Measurements from ENCODE around the gene ANXA6. TPM values are rescaled to one million over a fixed set of nuclear protein-coding genes. Genes with fewer than 3 reads are reported as not detected.

The ANXA6 gene
- total and polyA plus RNA-seq, 8 donors = 37.0 to 70.8 (median 48.7) TPM

DNA sequence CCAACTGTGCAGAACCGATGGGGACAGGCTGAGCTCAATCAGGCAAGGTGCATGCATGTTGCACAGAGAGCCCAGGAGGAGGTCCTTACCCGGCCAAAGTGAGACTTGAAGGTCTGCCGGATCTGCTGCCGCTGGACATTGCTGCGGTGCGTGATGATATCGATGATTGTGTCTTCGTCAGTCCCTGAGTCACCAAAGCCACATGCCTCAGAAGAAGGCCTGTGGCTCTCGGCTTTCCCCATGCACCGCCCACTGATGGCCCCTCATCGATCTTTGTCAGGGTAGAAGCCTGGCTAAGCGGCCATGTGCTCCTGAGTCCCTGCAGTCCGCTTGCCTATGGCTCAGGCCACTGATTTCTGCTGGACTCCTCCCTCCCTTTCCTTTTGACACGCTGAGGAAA, 34.8 kb downstream of the ANXA6 start:
- intact Hi-C loops (cut with DNase I) = loop anchor here in 1 of 3 donors (10.0 kb wide), 1 partner anchor 122 kb away; no protein-coding TSS in a partner anchor
- Histone ChIP-seq H3K4me1 (peaks cover 0 to 4% (median 0%) of the 10 kb centered on the region in 3 donors), H3K27ac (no peak overlapping the region), H3K4me3 (no peak overlapping the region), H3K36me3 (no peaks in the 10 kb centered on the region), H3K9me3 (no peaks in the 10 kb centered on the region), H3K27me3 (no peaks in the 10 kb centered on the region)
- TF ChIP-seq, protein P1, sequence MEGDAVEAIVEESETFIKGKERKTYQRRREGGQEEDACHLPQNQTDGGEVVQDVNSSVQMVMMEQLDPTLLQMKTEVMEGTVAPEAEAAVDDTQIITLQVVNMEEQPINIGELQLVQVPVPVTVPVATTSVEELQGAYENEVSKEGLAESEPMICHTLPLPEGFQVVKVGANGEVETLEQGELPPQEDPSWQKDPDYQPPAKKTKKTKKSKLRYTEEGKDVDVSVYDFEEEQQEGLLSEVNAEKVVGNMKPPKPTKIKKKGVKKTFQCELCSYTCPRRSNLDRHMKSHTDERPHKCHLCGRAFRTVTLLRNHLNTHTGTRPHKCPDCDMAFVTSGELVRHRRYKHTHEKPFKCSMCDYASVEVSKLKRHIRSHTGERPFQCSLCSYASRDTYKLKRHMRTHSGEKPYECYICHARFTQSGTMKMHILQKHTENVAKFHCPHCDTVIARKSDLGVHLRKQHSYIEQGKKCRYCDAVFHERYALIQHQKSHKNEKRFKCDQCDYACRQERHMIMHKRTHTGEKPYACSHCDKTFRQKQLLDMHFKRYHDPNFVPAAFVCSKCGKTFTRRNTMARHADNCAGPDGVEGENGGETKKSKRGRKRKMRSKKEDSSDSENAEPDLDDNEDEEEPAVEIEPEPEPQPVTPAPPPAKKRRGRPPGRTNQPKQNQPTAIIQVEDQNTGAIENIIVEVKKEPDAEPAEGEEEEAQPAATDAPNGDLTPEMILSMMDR (IDR thresholded peaks at IDR 0.05) = no peak
- ATAC-seq (no peak), DNase-seq (no peak), FAIRE-seq (no peak)
- WGBS, 2 donors = 94 to 95% methylated on average over 14 of the region's 14 CpGs

DNA sequence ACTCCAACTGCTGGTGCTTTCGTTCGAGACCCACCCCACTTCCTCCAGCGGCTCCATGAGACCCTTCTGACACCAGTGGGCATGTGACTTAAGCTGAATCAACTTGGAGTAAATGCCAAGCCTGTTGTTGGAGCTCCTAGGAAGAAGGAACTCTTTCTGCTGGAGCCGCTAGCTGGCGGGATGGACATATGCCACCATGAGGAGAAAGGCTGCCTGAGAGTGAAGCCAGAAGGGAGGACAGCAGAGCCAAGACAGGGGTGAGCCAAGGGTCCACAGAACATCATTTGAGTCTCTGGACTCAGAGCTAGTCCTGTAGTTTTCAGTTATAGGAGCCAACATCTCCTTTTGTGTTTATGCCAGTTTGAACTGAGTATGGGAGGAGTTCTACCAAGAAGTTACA, 35.9 kb downstream of the ANXA6 start:
- TF ChIP-seq, protein P1 (IDR thresholded peaks at IDR 0.05) = no peak
- H3K27ac ChIP-seq = no peak overlapping the region
- H3K36me3 ChIP-seq = no peaks in the 10 kb centered on the region
- WGBS, 2 donors = 83 to 92% methylated on average over 5 of the region's 5 CpGs
- H3K27me3 ChIP-seq = no peaks in the 10 kb centered on the region
- H3K4me1 ChIP-seq = peaks cover 0 to 4% (median 0%) of the 10 kb centered on the region in 3 donors
- DNase-seq = no peak
- no peak for FAIRE-seq
- no peaks in the 10 kb centered on the region for H3K9me3 ChIP-seq
- ATAC-seq = no peak
- intact Hi-C loops (cut with DNase I) = loop anchor here in 1 of 3 donors (10.0 kb wide), 1 partner anchor 123 kb away; no protein-coding TSS in a partner anchor
- H3K4me3 ChIP-seq = no peak overlapping the region

DNA sequence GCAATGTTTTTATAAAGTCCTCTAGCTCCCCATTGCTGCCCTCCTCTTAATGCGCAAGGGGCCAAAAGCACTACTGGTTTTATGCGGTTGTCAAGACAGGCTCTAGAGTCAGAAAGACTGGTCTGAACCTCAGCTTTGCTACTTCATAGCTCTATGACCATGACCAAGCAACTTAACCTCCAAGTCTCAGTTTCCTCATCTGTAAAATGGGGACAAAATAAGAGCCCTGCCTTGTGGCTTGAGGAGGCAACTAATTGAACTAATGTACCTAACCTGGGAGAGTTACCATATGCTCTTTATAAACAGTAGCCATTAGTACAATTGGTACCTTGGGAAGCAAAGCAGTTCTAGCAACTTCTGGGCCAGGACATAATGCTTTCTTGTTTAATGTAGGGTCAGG, 36.5 kb downstream of the ANXA6 start:
- ATAC-seq (no peak), DNase-seq (no peak), FAIRE-seq (no peak)
- no peaks in the 10 kb centered on the region for H3K36me3 ChIP-seq
- no peaks in the 10 kb centered on the region for H3K27me3 ChIP-seq
- H3K4me1 ChIP-seq = peaks cover 0 to 4% (median 0%) of the 10 kb centered on the region in 3 donors
- no peak overlapping the region for H3K4me3 ChIP-seq
- H3K9me3 ChIP-seq = no peaks in the 10 kb centered on the region
- WGBS, 2 donors = 98 to 99% methylated on average over 2 of the region's 2 CpGs
- TF ChIP-seq, protein P1 (IDR thresholded peaks at IDR 0.05) = no peak
- intact Hi-C loops (cut with DNase I) = loop anchor here in 1 of 3 donors (10.0 kb wide), 1 partner anchor 124 kb away; no protein-coding TSS in a partner anchor
- H3K27ac ChIP-seq = no peak overlapping the region

DNA sequence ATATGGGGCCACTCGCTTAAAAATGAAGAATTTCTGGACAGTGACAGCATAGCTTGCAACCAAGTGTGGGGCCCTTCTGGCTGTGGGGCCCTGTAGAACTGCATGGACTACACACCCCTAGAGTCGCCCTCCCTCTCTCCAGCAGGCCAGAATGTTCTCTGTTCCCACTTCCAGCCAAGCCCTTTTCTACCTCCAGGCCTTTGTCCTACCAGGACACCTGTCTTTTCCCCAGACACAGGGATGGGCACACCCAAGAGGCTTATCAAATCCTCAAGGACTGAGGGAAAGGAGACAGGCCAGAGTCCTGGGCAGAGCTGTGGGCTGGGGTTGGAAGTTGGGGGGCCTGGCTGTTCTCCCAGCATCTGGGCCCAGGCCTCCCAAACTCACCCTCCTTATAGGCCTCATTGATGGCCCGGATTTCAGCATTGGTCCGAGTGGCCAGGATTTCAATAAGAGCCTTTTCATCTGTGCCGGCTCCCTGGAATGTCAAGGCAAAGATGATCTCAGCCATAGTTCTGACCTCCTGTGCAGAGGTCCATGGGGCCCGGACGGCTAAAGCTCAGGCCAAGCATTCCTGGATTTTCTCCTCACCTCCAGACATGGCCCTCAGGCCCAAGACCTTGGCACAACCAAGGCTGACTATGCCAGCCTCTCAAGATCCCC, 38.5 kb downstream of the ANXA6 start:
- H3K4me1 ChIP-seq = peaks cover 0 to 7% (median 0%) of the 10 kb centered on the region in 3 donors

More for the DNA sequence above, 38.5 kb downstream of the ANXA6 start:
- TF ChIP-seq, protein P1 (IDR thresholded peaks at IDR 0.05) = no peak
- Histone ChIP-seq H3K27me3 (no peaks in the 10 kb centered on the region), H3K36me3 (no peaks in the 10 kb centered on the region), H3K9me3 (no peaks in the 10 kb centered on the region), H3K4me3 (no peak overlapping the region), H3K27ac (no peak overlapping the region)
- intact Hi-C loops (cut with DNase I) = loop anchor here (2.0 to 10.0 kb wide), 3 partner anchors 54 to 67 kb away; no protein-coding TSS in a partner anchor
- no peak for FAIRE-seq
- WGBS, 2 donors = 88 to 90% methylated on average over 7 of the region's 7 CpGs
- DNase-seq = no peak
- ATAC-seq = no peak

Data from pancreas (tissue), 10 donors.